Measurements from ENCODE around the gene SIK3. TPM values are rescaled to one million over a fixed set of nuclear protein-coding genes. Genes with fewer than 3 reads are reported as not detected.

Gene SIK3
- total RNA-seq, 1 experiment from 2014 or later: 31.4 TPM

DNA sequence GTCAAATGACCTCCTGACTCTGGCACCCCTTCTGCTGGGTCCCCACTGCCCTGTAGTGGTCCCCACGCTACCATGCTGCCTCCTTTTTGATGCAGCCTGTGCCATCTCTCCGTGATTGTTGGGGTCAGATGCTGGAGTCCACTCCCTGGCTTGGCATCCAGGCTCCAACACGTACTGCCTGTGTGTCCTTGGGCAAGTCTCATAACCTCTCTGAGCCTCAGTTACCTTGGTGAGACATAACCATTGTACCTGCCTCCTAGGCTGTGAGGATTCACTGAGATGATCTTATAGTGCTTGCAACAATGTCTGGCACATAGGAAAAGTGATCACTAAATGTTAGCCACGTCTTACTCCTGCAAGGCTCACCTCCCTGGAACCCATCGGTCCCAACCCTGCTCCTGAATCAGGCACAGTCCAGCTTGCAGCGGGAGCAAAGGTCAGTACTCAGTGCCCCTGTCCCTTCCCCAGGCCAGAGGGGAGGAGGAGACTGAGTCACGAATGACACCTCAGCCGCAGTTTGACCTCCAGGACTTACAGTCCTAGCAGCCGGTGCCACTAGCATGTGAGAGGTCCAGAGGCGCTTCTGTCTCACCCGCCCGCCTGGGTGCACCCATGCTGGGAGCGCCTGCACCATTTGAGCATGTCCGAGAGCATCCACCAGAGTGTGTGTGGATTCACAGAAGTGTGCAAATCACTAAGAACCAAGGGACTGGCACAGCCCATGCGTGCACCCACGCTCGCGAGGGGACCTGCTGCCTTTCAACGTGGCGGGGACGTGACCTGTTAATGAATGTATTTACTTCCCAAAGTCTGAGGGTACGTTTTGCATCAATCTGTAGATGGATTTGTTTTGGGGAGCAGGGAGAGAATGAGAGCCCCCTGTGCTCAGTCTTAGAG is 272.1 kb downstream of the SIK3 start:
- Histone ChIP-seq H3K23me2 (ENCODE audit: insufficient read length, low read depth, low read length, poor library complexity, severe bottlenecking) (no peaks in the 10 kb centered on the region), H3K27me3 (ENCODE audit: insufficient read depth, low read length) (no peaks in the 10 kb centered on the region), H2BK120ac (ENCODE audit: low read depth, low read length, poor library complexity, severe bottlenecking) (no peak overlapping the region), H2BK15ac (ENCODE audit: low read depth, low read length) (no peak overlapping the region), H3K14ac (ENCODE audit: insufficient read depth, low read length) (no peak overlapping the region), H2BK12ac (ENCODE audit: insufficient read length, low read depth, low read length) (no peak overlapping the region), H3T11ph (ENCODE audit: low read length) (no peak overlapping the region), H2BK20ac (ENCODE audit: low read depth, low read length, poor library complexity, severe bottlenecking) (no peak overlapping the region), H3K18ac (ENCODE audit: insufficient read length, low read depth, low read length) (no peak overlapping the region), H2AFZ (ENCODE audit: low read length) (no peak overlapping the region), H4K20me1 (ENCODE audit: control insufficient read depth, insufficient read depth, insufficient read length) (no peaks in the 10 kb centered on the region), H3K56ac (ENCODE audit: insufficient read length, low read depth, low read length) (no peak overlapping the region), H4K8ac (replicated peaks; ENCODE audit: insufficient read length, low read depth, low read length) (no peak overlapping the region), H3K27ac (ENCODE audit: insufficient read length, low read depth, low read length) (no peak overlapping the region), H3K9ac (ENCODE audit: extremely low read depth, insufficient read length, low read length) (no peak overlapping the region), H3K4me2 (ENCODE audit: insufficient read depth, insufficient read length, low read length) (no peak overlapping the region), H3K4me1 (ENCODE audit: insufficient read depth, low read length) (no peaks in the 10 kb centered on the region; the same call in 1 of the 2 replicates), H3K79me2 (ENCODE audit: insufficient read depth, low read length) (no peaks in the 10 kb centered on the region), H2BK5ac (ENCODE audit: insufficient read length, low read length) (no peak overlapping the region), H3K9me3 (ENCODE audit: control insufficient read depth, low read depth, low read length) (no peaks in the 10 kb centered on the region), H4K5ac (ENCODE audit: insufficient read length, low read depth, low read length) (no peak overlapping the region), H4K91ac (ENCODE audit: insufficient read length, low read depth, low read length) (no peak overlapping the region), H2AK5ac (ENCODE audit: insufficient read length, low read length) (no peak overlapping the region), H3K4ac (ENCODE audit: low read depth, low read length) (no peak overlapping the region), H3K23ac (ENCODE audit: insufficient read length, low read depth, low read length) (no peak overlapping the region), H3K79me1 (ENCODE audit: insufficient read depth, low read depth, low read length, poor library complexity, severe bottlenecking) (no peaks in the 10 kb centered on the region)
- Mint-ChIP-seq H3K9me3 (0 out of 5 replicates have a peak, but pooled peaks cover 0 to under 1% of the 10 kb centered on the region in 2 experiments), H3K4me1 (peaks cover 5 to 12% of the 10 kb centered on the region in 2 experiments), H3K27ac (no peak overlapping the region; a peak in 1 of 7 replicates), H3K27me3 (ENCODE audit: low read depth) (peaks cover 11% of the 10 kb centered on the region), H3K36me3 (ENCODE audit: insufficient read depth in 1 of 3, low read depth in 3 of 3) (no peaks in the 10 kb centered on the region), H3K4me3 (no peak overlapping the region)
- no peak for DNase-seq
- TF ChIP-seq, protein P1, sequence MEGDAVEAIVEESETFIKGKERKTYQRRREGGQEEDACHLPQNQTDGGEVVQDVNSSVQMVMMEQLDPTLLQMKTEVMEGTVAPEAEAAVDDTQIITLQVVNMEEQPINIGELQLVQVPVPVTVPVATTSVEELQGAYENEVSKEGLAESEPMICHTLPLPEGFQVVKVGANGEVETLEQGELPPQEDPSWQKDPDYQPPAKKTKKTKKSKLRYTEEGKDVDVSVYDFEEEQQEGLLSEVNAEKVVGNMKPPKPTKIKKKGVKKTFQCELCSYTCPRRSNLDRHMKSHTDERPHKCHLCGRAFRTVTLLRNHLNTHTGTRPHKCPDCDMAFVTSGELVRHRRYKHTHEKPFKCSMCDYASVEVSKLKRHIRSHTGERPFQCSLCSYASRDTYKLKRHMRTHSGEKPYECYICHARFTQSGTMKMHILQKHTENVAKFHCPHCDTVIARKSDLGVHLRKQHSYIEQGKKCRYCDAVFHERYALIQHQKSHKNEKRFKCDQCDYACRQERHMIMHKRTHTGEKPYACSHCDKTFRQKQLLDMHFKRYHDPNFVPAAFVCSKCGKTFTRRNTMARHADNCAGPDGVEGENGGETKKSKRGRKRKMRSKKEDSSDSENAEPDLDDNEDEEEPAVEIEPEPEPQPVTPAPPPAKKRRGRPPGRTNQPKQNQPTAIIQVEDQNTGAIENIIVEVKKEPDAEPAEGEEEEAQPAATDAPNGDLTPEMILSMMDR (conservative IDR thresholded peaks at IDR 0.05): no peak
- WGBS (ENCODE audit: extremely low coverage, insufficient read length, low lambda C conversion rate): no CpG with 5 or more reads among the region's 22 CpGs
